NCI-H128 (cell line): Measurements from ENCODE around the gene GABBR1.
"Not testable (repeated sequence)": the region's sequence is repeated elsewhere in the genome, so short reads cannot be mapped to it uniquely, and the experiment has no call there.

ENCODE experiments used
- DNase-seq: peaks from one replicate; lab custom pipeline; 2025; ENCODE audit not compliant: unreplicated experiment; lab: John Stamatoyannopoulos, UW

GABBR1 gene

DNA sequence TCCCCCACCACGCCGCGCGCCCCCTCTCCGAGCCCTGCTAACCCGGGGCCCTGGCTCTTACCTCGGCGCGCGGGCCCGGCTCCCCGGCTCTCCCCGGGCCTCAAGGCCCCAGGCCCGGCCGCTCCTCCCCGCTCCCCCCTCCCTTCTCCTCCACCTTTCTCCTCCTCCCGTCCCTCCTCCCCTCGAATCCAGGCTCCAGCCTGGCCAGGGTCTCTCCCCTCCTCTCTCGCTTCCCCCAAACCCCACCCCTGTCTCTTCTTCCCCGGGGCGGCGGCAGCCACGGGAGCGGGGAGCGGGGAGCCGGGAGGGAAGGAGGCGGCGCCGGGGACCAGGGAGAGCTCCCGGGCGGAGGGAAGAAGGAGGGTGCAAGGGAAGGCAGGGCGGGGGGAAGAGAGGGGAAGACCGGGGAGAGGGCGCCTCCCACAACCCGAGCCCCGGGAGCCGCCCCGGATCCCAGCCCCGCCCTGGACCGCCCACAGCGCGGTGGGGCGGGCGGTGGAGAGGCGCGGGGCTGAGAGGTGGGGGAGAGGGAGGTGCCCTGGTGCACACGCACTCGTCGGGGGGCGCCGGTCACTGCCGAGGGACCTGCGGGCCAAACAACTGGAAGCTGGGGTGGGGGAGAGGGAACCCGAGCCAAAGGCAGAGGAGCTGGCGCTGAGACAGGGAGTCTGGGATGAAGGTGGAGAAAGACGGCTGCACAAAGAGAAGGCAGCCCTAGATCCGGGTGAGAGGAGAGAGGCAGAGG is at the start of gene GABBR1:
Gene GABBR1 (minus strand): TSS at position 395 of the 745 bp plus-strand sequence. CDS start 798 bp downstream, outside the sequence.
- DNase-seq, result peak; percentile 67

DNA sequence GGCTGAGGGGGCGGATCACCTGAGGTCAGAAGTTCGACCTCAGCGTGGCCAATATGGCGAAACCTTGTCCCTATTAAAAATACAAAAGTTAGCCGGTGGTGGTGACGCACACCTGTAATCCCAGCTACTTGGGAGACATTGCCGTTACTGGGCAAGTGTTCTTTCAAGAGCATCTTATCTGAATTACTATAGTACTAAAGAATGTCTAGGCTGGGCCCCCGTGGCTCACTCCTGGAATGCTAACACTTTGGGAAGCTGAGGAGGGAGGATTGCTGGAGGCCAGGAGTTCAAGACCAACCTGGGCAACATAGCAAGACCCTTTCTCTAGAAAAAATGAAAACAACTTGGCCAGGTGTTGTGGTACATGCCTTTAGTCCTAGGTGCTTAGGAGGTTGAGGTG is 48.8 kb upstream of the GABBR1 start:
- no peak for DNase-seq

DNA sequence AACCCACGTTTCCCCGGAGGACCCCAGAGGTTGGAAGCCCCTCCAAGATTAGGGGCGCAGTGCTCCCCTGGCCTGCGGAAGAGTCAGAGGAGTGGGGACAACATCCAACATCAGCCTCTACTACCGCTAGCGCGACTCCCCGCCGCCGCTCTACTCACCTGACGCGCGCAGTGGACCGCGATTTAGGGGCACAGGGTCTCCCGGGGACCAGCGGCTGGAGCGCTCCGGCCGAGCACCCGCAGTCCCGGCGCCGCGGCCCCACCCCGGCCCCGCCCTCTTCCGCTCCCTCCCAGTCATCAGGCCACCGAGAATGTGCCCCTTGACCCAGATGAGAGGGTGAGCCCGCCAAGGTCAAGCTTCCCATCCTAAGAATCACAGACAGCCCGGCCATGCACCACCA is 47.9 kb upstream of the GABBR1 start, which contains the start of gene ZFP57:
Gene ZFP57 (minus strand): TSS at position 249 of the 400 bp plus-strand sequence. CDS start 4,149 bp downstream, outside the sequence.
- no peak for DNase-seq

DNA sequence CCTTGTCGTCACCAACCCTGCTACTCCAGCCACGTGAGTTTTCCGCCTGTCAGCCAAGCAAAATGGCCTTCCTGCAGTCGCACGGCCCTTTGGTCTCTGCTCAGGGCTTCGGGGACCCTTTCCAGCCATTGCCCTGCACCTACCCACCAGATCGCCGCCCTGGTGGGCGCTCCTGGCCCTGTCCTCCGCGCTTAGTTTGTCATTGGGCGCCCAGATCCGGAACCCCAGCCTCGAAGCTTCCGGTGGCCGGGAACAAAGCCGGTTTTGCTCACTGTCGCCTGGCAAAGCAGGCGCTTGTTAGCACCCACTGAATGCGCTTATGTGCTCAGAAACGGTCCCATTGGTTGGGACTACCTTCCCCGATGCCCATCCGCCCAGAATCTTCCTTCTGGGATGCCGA is 47.4 kb upstream of the GABBR1 start:
- no peak for DNase-seq

DNA sequence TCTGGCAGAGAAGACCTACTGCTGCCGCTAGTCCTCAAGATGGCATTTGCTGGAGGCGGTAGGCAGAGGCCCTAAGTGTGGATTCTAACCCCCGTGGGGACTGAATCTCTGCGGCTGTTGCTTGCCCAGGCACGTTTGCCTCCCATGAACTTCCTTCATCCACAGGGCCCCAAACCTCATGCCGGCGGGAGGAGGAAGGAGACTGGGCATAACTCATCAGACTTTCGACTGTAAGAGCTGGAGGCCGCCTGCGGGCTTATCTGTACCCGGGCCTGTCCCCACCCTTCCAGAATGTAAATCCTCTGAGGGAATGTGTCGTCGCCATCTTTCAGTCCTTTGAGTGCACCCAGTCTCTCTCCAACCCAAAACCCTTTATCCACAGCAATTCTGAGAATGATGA is 47.0 kb upstream of the GABBR1 start:
- DNase-seq, result no peak

DNA sequence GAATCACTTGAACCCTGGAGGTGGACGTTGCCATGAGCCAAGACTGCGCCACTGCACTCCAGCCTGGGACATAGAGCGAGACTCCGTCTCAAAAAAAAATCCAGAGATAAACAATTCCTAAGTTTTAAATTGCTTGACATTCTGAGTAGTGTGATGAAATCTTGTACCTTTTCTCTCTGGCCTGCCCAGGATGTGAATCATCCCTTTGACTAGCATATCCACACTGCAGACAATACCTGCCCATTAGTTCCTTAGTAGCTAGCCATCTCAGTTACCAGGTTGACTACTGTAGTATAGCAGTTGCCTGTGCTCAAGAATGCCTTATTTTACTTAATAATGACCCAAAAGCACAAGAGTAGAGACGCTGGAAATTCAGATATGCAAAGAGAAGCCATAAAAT is 45.1 kb upstream of the GABBR1 start:
- no peak for DNase-seq

DNA sequence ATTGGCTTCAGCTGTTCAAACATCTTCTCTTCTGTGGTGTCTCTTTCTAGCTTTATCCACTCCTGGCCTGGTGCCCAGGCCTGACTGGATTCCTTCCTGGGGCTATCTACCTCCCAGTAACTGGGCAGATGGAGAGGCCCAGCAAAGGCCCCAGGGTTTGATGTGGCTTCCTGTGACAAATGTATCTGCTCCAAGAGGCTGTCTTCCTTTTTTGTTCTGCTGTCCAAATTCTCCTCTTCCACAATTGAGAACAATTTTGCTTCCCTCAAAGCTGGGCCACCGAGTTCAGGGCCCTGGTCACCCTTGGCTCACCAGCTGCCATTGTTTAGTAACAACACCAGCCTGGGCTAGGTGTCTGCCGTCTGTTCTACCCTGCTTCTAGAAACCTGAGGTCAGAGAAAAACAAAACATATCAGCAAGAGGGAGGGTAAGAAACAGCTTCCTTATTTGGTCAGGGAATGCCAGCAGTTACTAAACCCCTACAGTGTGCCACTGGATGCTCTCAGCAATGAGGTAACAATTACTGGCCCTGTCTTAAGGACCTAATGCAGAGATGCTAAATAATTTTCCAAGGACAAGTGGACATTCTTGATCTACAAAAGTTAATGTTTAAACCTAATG is 44.1 kb upstream of the GABBR1 start:
- DNase-seq, result no peak

DNA sequence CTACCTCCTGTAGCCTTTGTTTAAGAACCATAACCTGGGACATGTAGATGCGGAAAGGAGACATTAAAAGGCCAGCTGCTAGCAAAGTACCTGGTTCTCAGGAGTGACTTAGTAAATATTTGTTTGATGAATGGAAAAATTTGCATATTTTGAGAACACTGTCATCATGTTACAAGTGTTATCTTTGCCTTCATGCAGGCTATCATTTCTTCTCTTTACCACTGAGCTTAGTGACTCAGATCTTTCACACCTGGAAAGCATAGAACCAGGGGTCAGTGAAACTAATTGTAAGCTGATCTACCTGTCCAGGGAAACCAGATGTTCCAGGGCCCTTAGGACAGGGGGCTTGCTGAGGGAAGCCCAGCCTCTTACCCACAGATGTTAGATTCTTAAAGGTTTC is 42.6 kb upstream of the GABBR1 start:
- DNase-seq, result no peak

DNA sequence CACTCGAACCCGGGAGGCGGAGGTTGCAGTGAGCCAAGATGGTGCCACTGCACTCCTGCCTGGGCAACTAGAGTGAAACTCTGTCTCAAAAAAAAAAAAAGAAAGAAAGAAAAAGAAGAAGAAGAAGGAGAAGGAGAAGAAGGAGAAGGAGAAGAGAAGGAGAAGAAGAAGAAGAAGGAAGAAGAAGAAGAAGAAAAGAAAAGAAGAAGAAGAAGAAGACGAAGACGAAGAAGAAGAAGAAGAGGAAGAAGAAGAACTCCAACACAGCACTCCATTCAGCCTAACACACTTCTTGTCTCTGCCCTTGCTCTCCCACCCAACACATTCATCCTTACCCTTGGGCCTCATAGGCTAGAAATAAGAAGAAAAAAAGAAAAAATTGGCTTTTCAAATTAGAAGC is 41.0 kb upstream of the GABBR1 start:
- no peak for DNase-seq

DNA sequence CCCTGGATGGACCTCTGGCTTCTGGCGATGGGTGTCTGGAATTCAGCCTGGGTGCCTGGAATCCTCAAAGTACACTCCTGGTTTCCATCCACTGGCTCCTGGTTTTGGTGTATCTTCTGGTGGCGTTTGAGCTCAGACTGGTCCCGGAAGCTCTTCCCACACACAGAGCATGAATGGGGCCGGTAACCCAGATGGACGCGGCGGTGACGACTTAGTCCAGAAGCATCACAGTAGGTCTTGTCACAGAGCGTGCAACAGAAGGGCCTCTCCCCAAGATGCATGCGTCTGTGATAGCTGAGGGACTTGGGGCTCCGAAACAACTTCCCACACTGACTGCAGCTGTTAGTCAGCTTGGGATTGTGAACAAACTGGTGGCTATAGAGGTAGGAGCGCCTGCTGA is 40.2 kb upstream of the GABBR1 start:
- DNase-seq, result no peak

DNA sequence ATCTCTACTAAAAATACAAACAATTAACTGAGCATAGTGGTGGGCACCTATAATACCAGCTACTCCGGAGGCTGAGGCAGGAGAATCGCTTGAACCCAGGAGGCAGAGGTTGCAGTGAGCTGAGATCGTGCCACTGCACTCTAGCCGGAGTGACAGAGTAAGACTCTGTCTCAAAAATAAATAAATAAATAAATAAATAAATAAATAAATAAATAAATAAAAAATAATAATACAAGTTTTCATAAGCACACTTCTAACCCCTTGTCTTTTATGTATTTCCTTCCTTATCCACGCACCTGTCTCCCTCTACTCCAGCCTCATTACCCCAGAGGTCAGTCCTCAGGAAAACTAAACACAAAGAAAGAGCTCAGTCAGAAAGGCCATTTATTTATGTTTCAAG is 39.1 kb upstream of the GABBR1 start:
- DNase-seq, result not testable (repeated sequence)

DNA sequence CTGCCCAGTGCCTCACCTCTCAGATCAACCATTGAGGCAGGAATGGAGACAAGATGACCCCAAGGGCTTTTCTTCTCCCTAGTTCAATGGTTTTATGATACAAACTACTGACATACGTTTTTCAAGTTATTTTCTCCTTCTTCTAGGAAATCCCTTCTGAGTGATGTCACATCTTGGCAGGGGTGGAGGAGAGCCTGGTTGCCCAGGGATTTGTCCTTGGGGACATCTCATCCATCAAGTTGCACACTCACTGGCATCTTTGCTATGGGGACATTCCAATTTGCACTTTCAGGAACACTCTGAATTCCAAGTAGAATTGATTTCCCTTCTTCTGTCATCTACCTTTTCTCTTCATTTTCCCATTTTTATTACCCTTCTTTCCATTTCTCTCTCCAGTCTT is 38.0 kb upstream of the GABBR1 start:
- no peak for DNase-seq

DNA sequence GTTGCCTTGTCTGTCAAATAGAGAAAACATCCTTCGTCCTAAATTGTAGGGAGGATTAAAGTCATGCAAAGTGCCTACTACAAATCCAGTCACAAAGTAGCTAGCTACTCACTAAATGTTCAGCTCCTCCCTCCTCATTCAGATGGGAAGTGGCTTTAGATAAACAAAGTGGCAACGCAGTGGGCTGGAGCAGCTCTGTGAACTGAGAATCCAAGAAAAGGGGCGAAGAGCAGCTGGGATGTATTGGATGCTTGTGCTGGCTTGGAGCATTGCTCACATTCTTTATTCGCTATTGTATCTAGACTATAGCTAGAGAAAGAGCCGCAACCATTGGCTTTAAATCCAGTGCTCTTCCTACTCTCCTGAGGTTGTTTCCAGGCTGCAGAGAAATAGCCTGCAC is 34.2 kb upstream of the GABBR1 start:
- no peak for DNase-seq

DNA sequence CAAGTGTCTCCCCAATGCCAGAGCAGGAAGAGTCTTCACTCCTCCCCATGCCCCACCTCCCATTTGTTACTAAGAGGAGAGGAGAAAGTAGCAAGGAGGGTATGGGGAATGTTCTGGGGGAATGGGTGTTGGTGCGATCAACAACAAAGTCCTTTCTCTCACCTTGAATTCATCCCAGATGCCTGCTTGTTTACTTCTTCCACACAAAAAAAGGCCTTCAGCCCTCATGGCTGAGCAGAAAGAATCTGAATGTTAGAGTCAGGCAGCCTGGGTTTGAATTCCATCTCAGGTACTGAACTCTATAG is 33.8 kb upstream of the GABBR1 start:
- no peak for DNase-seq

DNA sequence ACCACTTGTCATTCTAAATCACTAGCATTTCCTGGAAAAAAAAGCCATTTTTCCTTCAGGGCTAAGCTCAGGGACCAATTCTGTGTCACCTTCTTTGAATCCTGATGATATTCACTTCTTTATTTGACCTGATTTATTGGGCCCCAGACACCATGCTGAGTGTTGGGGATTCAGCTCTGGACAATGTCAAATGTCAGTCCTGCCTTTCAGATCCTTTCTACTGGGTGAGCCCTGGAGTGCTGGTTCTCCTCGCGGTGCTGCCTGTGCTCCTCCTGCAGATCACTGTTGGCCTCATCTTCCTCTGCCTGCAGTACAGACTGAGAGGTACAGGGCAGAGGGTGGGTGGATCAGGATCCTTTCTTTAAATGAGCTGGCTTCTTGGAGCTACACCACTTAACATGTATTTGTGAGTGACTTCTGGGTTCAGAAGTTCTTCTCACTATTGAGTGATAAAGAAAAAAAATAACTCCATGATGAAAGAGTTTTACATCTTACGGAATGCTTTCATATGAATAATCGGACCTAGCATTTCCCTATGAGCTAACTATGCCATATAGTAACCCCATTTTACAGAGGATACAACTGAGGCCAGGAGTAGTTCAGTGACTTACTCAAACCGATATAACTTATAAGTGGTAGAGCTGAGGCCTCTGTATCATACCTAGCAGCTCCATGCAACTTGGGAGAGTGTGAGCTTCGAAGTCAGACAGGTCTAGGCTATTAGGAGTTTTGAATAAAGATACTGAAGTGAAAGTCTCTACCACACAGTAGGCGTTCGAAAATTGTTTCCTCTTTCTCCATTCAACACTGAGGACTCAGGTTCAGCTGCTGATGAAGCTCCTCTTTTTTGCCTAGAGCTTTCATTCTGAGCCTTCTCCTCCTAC is 33.2 kb upstream of the GABBR1 start:
- DNase-seq, result no peak

DNA sequence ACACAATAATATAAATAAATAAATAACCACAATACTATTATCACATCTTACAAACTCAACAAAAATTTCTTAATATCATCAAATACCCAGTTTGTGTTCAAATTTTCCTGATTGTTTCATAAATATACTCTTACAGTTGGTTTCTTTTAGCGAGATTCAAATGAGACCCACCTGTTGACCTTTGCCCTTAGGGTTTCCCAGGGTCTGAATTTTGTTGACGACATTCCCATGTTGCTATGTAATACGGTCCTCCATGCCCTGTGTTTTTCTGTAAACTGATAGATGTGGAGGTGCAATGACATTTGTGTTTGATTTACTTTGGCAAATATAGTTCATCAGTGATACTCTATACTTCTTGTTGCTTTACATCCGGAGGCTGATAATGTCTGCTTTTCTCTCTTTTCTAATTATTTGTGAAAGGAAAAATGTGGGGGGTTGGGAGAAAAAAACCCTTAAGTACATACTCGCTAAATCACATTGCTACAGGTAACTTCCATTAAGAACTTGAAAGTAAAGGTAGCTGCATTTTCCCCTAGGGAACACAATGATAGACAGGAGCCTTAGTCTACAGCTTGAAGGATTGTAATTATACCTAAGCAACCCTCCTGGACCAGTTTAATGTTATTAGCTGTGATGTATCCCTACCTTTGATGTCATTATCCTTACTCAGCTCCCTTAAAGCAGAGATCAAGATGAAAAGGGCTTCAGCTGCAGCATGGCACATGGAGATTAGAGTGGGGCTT is 30.5 kb upstream of the GABBR1 start:
- DNase-seq, result no peak

DNA sequence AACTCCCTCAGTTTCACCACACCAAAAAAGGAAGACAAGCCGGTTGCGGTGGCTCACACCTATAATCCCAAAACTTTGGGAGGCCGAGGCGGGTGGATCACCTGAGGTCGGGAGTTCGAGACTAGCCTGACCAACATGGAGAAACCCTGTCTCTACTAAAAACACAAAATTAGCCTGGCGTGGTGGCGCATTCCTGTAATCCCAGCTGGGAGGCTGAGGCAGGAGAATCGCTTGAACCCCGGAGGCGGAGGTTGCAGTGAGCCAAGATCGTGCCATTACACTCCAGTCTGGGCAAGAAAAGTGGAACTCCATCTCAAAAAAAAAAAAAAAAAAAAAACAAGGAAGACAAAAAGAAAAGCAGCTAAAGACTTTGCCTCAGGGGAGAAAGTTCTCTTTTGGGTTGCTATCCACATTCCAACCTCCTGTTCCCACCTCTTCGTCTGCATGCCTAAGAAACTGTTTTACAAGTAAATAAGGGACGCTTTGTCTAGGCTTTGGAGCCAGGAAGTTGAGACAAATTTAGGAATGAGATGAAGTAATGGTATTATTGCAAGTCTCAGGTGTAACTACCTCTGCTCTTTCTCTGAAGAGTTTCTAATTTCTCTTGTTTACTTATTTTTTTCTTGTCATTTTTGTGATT is 28.6 kb upstream of the GABBR1 start:
- DNase-seq, result not testable (repeated sequence)

DNA sequence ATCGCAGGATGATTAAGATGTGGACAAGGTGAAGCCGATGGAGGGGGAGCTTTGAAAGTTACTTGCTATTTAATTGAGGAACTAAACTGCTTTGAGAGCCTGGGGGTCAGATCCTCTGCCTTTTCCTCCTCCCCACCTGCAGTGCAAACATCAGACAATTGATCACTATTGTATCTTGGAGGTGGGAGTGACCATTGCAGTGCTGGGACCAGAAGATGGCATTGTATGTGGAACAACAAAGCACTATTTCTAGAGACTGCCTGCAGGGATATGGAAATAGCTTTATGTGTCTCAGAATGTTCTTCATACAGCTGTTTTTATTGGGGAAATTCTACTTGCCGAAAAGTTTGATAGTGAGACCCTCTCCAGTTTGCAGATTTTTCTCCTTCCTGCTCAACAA is 28.1 kb upstream of the GABBR1 start:
- no peak for DNase-seq

DNA sequence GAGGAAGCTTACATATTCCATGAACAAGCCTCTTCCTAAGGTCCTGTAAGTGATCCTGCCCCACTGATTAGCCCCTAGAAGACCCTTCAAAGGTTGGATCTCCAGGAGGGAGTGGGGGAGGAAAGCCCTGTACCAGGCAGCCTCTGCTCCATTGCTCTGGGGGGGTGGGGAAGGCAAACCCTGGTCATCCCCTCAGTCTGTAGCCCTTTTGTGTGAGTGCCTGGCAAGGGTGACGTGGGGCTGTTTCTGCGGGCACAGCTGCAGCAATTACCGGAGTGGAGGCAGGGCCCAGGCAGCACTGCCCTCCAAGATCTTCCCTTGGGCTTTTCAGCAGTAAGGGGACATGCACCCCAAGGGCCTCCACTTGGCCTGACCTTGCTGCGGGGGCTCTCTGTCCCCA is 23.8 kb upstream of the GABBR1 start, which contains the start of gene MOG:
Gene MOG (plus strand): TSS at position 295 of the 400 bp plus-strand sequence. CDS start 118 bp downstream, outside the sequence.
- DNase-seq, result no peak

DNA sequence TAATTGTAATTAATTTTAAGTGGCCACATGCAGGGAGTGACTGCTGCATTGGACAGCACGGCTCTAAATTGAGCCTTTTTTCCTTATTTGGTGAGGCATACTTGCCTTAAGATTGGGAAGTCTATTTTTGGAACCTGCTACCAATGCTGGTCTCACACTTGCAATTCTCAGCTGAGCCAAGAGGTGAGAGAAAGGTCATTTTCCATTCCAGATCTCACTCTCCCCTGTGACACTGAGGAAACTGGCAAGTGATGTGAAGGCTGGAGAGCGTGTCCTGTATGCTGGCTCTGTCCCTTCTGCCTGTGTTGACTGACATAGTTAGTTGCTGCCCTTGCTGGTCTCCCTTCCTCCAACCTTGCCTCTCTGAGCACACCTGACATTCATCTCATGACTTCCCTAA is 23.2 kb upstream of the GABBR1 start:
- DNase-seq, result no peak

DNA sequence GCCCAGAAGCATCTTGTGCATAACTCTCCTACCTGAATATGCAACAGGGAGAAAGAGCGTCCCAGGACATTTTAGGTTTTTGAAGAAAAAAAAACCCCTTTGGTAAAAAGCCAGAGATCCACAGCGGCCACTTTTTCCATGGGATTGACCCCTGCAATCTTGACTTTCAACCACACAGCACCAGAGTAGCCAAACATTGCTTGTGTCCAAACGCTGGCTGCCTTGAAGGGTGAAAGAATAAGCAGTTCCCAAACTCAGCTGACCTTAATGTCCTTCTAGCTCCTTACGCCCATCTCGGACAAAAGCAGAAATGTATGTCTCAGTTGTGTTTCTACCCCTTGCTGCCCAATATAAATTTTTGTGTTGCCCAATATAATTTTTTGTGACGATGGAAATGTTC is 22.7 kb upstream of the GABBR1 start:
- no peak for DNase-seq
